Activated T-helper 1 cell treated with anti-CD3 and anti-CD28 coated beads, Interleukin-12 subunit alpha, Interleukin-12 subunit beta, Interleukin-2, Interleukin-4 antibody, amounts not matched to agents 30 ng/mL and 10 ng/mL and 1 ng/mL, durations not matched to agents 14 hours and 24 hours and 36 hours (primary cell): ENCODE measurements around the gene DNAJC12. TPM values are rescaled to one million over a fixed set of nuclear protein-coding genes. Genes with fewer than 3 reads are reported as not detected.
"Not testable (repeated sequence)": the region's sequence is repeated elsewhere in the genome, so short reads cannot be mapped to it uniquely, and the experiment has no call there.

ENCODE experiments used
- DNase-seq: peaks from one replicate; pipeline ENCODE4 v3.0.0; 2021; ENCODE audit warnings: low spot score
- H3K27ac Mint-ChIP-seq: one replicate; pipeline ENCODE4 v1.8.0; 2021; ENCODE audit warnings: mild to moderate bottlenecking, mixed read lengths
- H3K27me3 Mint-ChIP-seq: one replicate; pipeline ENCODE4 v1.8.0; 2022; ENCODE audit warnings: mild to moderate bottlenecking, moderate library complexity, mixed read lengths; ENCODE audit not compliant: insufficient read depth
- H3K36me3 Mint-ChIP-seq: one replicate; pipeline ENCODE4 v1.8.0; 2021; ENCODE audit warnings: low read depth, mixed read lengths
- H3K4me1 Mint-ChIP-seq: one replicate; pipeline ENCODE4 v1.8.0; 2021; ENCODE audit warnings: low read depth, mixed read lengths
- H3K4me3 Mint-ChIP-seq: one replicate; pipeline ENCODE4 v1.8.0; 2021; ENCODE audit warnings: mild to moderate bottlenecking, moderate library complexity, mixed read lengths
- H3K9me3 Mint-ChIP-seq: one replicate; pipeline ENCODE4 v1.8.0; 2021; ENCODE audit warnings: mixed read lengths
- intact Hi-C: fragments of 100-400 bp; cut with micrococcal nuclease; formaldehyde crosslinking; loops from one replicate; pipeline ENCODE4 v1.15.1; 2024
- total RNA-seq: library from RNA; stranded (reverse); gene quantifications from 2 replicates; pipeline ENCODE4 v1.2.3, GENCODE V29; 2022

The DNAJC12 gene
- total RNA-seq, 1 donor from 2014 or later, result 25.0 TPM

DNA sequence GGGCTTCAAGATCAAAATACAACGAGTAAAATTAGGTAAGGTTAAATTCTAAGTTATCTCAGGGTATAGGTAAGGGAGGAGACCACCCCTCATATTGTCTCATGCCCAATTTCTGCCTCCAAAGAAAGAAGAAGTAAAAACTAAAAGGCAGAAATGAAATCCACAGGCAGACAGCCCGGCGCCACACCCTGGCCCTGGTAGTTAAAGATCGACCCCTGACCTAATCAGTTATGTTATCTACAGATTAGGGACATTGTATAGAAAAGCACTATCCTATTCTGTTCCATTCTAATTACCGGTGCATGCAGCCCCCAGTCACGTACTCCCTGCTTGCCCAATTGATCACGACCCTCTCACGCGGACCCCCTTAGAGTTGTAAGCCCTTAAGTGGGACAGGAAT lies 75.4 kb downstream of the DNAJC12 start:
- H3K9me3 Mint-ChIP-seq, H3K27ac Mint-ChIP-seq, H3K36me3 Mint-ChIP-seq, H3K4me3 Mint-ChIP-seq, DNase-seq: not testable (repeated sequence)
- intact Hi-C loops, result loop anchor here (5.0 kb wide), 1 partner anchor 65 kb away; the partner anchor contains the start of gene CTNNA3
- H3K4me1 Mint-ChIP-seq, result peaks cover 28% of the 10 kb centered on the region
- H3K27me3 Mint-ChIP-seq, result peaks cover 17% of the 10 kb centered on the region

DNA sequence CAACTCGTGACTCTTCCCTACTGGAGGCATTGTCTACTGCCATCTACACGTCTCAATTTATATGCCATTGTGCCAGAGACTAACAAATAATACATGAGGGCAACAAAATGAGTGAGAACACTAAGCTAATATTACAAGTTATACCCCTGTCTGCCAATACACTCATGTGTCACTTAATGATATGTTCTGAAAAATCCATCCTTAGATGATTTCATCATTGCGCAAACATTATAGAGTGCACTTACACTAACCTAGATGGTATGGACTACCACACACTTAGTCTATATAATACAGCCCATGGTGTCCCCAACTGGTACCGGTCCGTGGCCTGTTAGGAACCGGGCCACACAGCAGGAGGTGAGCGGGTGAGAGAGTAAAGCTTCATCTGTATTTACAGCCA lies 77.7 kb downstream of the DNAJC12 start:
- no peak for DNase-seq
- Mint-ChIP-seq H3K4me3 (no peak overlapping the region), H3K4me1 (peaks cover 21% of the 10 kb centered on the region), H3K27me3 (peaks cover 23% of the 10 kb centered on the region), H3K36me3 (no peaks in the 10 kb centered on the region), H3K27ac (no peak overlapping the region), H3K9me3 (no peaks in the 10 kb centered on the region)
- intact Hi-C loops, result loop anchor here (5.0 kb wide), 1 partner anchor 63 kb away; the partner anchor contains the start of gene CTNNA3

Other genes with a start within 250 kb of the DNAJC12 start
- not detected in 2 replicates for gene CTNNA3, start 142.0 kb downstream of the DNAJC12 start, total RNA-seq
- gene SIRT1, start 46.5 kb upstream of the DNAJC12 start, total RNA-seq, result 27.4 and 29.3 TPM in 2 replicates
- gene HERC4, start 237.1 kb upstream of the DNAJC12 start, total RNA-seq, result 42.3 and 53.1 TPM in 2 replicates